SH-SY5Y (cell line): Measurements from ENCODE around the gene NRAS.

Experiments used
- GATA2 ChIP-seq: IDR thresholded peaks from 2 replicates; pipeline ENCODE4 v1.6.1; 2011; ENCODE audit warnings: mild to moderate bottlenecking, low read depth, low read length
- GATA3 ChIP-seq: IDR thresholded peaks from 2 replicates; pipeline ENCODE4 v1.6.1; 2011; ENCODE audit warnings: low read depth, mild to moderate bottlenecking, low read length, moderate library complexity

GRCh38 chr1:114703242-114703641, 13.3 kb downstream of the NRAS start:
- no peak for TF ChIP-seq GATA2
- no peak for TF ChIP-seq GATA3
